HG03196 (cell line): ENCODE measurements around the gene UTS2R.
"Not testable (repeated sequence)": the region's sequence is repeated elsewhere in the genome, so short reads cannot be mapped to it uniquely, and the experiment has no call there.

Source experiments
- ATAC-seq: cut with Tn5 transposase; IDR thresholded peaks from one replicate; pipeline ENCODE4 v1.9.1; 2021; ENCODE audit not compliant: unreplicated experiment

The UTS2R gene

GRCh38 chr17:82353484-82353883 is 18.1 kb upstream of the UTS2R start:
- no peak for ATAC-seq

- ATAC-seq, result no peak
Measured at GRCh38 chr17:82354804-82355308, 16.7 kb upstream of the UTS2R start.

GRCh38 chr17:82355770-82356427 is 15.7 kb upstream of the UTS2R start:
- no peak for ATAC-seq

GRCh38 chr17:82356845-82357355 is 14.7 kb upstream of the UTS2R start:
- no peak for ATAC-seq

GRCh38 chr17:82357394-82357793 is 14.2 kb upstream of the UTS2R start:
- ATAC-seq, result no peak

- no peak for ATAC-seq
Measured at GRCh38 chr17:82358465-82359350, 12.9 kb upstream of the UTS2R start, which contains the start of gene TEX19. Gene TEX19, plus strand, starts transcription at chr17:82359247. Its CDS starts 2,904 bp downstream, at chr17:82362151.

GRCh38 chr17:82359451-82360074 is 12.0 kb upstream of the UTS2R start:
- ATAC-seq, result not testable (repeated sequence)

- ATAC-seq, result no peak
Measured at GRCh38 chr17:82361885-82362633, 9.5 kb upstream of the UTS2R start.

GRCh38 chr17:82365606-82366295 is 5.8 kb upstream of the UTS2R start:
- no peak for ATAC-seq

- ATAC-seq, result no peak
Measured at GRCh38 chr17:82366749-82367148, 4.8 kb upstream of the UTS2R start.

- ATAC-seq, result no peak
Measured at GRCh38 chr17:82367724-82368524, 3.6 kb upstream of the UTS2R start.

- no peak for ATAC-seq
Measured at GRCh38 chr17:82369211-82369610, 2.4 kb upstream of the UTS2R start.

- ATAC-seq, result no peak
Measured at GRCh38 chr17:82370471-82371332, 863 bp upstream of the UTS2R start.

- no peak for ATAC-seq
Measured at GRCh38 chr17:82372249-82373071, 895 bp downstream of the UTS2R start.

- ATAC-seq, result not testable (repeated sequence)
Measured at GRCh38 chr17:82373072-82373452, 1.5 kb downstream of the UTS2R start.

- no peak for ATAC-seq
Measured at GRCh38 chr17:82373731-82374625, 2.4 kb downstream of the UTS2R start.
